ENCODE results near the gene RBM14.

The RBM14 gene, protein sequence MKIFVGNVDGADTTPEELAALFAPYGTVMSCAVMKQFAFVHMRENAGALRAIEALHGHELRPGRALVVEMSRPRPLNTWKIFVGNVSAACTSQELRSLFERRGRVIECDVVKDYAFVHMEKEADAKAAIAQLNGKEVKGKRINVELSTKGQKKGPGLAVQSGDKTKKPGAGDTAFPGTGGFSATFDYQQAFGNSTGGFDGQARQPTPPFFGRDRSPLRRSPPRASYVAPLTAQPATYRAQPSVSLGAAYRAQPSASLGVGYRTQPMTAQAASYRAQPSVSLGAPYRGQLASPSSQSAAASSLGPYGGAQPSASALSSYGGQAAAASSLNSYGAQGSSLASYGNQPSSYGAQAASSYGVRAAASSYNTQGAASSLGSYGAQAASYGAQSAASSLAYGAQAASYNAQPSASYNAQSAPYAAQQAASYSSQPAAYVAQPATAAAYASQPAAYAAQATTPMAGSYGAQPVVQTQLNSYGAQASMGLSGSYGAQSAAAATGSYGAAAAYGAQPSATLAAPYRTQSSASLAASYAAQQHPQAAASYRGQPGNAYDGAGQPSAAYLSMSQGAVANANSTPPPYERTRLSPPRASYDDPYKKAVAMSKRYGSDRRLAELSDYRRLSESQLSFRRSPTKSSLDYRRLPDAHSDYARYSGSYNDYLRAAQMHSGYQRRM

DNA sequence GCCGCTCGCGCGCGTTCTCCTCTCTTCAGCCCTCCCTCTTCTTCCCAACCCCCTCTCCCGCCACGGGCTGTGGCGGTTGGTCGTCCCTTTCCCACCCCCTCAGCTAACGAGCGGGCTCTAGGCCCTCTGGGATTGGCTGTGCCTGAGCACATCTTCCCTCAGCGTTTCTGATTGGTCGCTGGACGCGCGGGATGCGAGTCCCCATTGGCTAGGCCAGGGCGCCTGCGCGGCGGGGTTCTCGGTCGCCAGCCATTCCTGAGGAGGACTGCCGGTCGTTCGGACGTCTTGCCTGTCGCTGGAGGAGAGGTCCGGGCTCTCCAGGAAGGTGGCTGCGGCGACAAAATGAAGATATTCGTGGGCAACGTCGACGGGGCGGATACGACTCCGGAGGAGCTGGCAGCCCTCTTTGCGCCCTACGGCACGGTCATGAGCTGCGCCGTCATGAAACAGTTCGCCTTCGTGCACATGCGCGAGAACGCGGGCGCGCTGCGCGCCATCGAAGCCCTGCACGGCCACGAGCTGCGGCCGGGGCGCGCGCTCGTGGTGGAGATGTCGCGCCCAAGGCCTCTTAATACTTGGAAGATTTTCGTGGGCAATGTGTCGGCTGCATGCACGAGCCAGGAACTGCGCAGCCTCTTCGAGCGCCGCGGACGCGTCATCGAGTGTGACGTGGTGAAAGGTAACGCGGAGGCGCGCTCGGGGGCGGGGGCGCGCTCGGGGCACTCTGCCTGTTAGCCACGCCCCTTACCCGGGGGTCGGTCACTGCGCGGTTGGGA, at the start of gene RBM14:
RBM14 (plus strand) TSS at position 252 of the 776 bp plus-strand sequence; CDS start at position 343, 91 bp downstream.
- TF ChIP-seq, protein P1, sequence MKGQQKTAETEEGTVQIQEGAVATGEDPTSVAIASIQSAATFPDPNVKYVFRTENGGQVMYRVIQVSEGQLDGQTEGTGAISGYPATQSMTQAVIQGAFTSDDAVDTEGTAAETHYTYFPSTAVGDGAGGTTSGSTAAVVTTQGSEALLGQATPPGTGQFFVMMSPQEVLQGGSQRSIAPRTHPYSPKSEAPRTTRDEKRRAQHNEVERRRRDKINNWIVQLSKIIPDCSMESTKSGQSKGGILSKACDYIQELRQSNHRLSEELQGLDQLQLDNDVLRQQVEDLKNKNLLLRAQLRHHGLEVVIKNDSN (IDR thresholded peaks at IDR 0.05) = 0 out of 2 replicates have a peak, but pooled peaks have one; percentile 13
- TF ChIP-seq, protein P2, sequence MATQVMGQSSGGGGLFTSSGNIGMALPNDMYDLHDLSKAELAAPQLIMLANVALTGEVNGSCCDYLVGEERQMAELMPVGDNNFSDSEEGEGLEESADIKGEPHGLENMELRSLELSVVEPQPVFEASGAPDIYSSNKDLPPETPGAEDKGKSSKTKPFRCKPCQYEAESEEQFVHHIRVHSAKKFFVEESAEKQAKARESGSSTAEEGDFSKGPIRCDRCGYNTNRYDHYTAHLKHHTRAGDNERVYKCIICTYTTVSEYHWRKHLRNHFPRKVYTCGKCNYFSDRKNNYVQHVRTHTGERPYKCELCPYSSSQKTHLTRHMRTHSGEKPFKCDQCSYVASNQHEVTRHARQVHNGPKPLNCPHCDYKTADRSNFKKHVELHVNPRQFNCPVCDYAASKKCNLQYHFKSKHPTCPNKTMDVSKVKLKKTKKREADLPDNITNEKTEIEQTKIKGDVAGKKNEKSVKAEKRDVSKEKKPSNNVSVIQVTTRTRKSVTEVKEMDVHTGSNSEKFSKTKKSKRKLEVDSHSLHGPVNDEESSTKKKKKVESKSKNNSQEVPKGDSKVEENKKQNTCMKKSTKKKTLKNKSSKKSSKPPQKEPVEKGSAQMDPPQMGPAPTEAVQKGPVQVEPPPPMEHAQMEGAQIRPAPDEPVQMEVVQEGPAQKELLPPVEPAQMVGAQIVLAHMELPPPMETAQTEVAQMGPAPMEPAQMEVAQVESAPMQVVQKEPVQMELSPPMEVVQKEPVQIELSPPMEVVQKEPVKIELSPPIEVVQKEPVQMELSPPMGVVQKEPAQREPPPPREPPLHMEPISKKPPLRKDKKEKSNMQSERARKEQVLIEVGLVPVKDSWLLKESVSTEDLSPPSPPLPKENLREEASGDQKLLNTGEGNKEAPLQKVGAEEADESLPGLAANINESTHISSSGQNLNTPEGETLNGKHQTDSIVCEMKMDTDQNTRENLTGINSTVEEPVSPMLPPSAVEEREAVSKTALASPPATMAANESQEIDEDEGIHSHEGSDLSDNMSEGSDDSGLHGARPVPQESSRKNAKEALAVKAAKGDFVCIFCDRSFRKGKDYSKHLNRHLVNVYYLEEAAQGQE (IDR thresholded peaks at IDR 0.05; ENCODE audit: low read depth) = no peak
- TF ChIP-seq CREB1 (IDR thresholded peaks at IDR 0.05; ENCODE audit: low read depth) (peak; percentile 66), TEAD4 (IDR thresholded peaks at IDR 0.05) (no peak; the same call in 1 of the 2 replicates), NFIC (IDR thresholded peaks at IDR 0.05) (no peak; the same call in 1 of the 2 replicates), EGR1 (IDR thresholded peaks at IDR 0.05) (no peak), YY1 (IDR thresholded peaks at IDR 0.05; ENCODE audit: low read depth) (peak; percentile 85), TAF1 (IDR thresholded peaks at IDR 0.05; ENCODE audit: low read depth) (peak; percentile 97)
- TF ChIP-seq, protein P3, sequence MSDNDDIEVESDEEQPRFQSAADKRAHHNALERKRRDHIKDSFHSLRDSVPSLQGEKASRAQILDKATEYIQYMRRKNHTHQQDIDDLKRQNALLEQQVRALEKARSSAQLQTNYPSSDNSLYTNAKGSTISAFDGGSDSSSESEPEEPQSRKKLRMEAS (IDR thresholded peaks at IDR 0.05) = peak; percentile 82

DNA sequence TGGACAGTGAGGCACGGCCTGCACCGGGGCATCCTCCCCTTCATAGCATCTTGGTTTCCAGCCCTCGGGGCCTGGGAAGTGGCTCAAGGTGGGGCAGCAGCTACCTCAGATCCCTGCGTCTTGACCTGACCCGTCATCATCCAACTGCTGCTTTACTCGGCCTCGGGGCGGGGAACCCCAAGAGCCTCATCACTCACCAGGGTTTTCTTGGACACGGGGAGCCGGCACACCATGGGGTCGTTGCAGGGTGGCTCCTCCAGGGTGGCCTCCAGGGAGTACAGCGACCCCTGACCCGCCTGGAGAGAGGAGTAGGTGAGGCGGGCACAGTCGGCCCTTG, 48.7 kb upstream of the RBM14 start:
- TF ChIP-seq CREB1 (IDR thresholded peaks at IDR 0.05; ENCODE audit: low read depth) (no peak), TCF12 (IDR thresholded peaks at IDR 0.05; ENCODE audit: low read depth) (no peak), FOXM1 (IDR thresholded peaks at IDR 0.05; ENCODE audit: borderline replicate concordance, low read depth) (no peak), EGR1 (IDR thresholded peaks at IDR 0.05) (no peak), TAF1 (IDR thresholded peaks at IDR 0.05; ENCODE audit: low read depth) (no peak), YY1 (IDR thresholded peaks at IDR 0.05; ENCODE audit: low read depth) (no peak), RAD21 (IDR thresholded peaks at IDR 0.05; ENCODE audit: low read depth) (no peak), TEAD4 (IDR thresholded peaks at IDR 0.05) (no peak)
- TF ChIP-seq, protein P3 (IDR thresholded peaks at IDR 0.05) = no peak
- TF ChIP-seq, protein P2 (IDR thresholded peaks at IDR 0.05; ENCODE audit: low read depth) = no peak

DNA sequence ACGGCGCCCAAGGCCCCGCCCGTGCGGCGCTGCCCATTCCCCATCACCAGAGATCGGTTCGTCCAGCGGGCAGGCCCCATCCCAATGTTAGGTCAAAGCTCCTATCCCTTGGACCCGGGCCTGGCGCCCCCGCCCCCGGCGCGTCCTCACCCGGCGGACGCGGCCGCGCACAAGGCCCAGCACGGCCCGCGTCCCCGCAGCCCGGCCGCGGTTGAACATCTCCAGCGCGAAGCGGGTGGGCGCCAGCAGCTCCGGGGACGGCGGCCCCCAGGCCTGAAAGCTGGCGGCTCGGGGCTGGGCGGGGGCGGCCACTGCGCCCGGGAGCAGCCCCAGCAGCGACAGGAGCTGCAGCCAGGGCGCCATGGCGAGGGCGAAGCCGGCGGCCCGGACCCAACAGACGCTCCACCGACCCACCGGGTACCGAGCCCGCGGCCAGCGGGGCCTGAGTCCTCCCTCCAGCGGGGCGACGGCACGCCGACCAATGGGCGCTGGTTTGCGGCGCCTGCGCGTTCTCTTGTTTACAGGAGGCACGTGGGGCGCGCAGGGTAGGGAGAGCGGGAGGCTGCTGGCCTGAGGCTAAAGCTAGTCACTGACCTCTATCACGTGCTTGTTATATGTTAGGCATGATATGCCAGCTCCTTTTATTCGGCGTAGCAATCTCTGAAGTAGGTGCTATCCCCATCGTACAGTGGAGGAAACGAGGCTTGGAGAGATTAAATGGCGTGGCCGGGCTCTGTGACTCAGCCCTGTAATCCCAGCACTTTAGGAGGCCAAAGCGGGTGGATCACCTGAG, 48.1 kb upstream of the RBM14 start, which contains the start of gene CTSF:
CTSF (minus strand) TSS at position 483 of the 793 bp plus-strand sequence; CDS start at position 363, 120 bp downstream.
- TF ChIP-seq YY1 (IDR thresholded peaks at IDR 0.05; ENCODE audit: low read depth) (no peak), CREB1 (IDR thresholded peaks at IDR 0.05; ENCODE audit: low read depth) (no peak), TAF1 (IDR thresholded peaks at IDR 0.05; ENCODE audit: low read depth) (peak; percentile 30; the same call in 1 of the 2 replicates), ZBTB7A (IDR thresholded peaks at IDR 0.05; ENCODE audit: low read depth) (peak; percentile 50; the same call in 1 of the 2 replicates), FOXM1 (IDR thresholded peaks at IDR 0.05; ENCODE audit: borderline replicate concordance, low read depth) (no peak), EP300 (IDR thresholded peaks at IDR 0.05; ENCODE audit: borderline replicate concordance) (no peak), RAD21 (IDR thresholded peaks at IDR 0.05; ENCODE audit: low read depth) (no peak)
- TF ChIP-seq, protein P1 (IDR thresholded peaks at IDR 0.05) = peak; percentile 91
- TF ChIP-seq, protein P2 (IDR thresholded peaks at IDR 0.05; ENCODE audit: low read depth) = no peak
- TF ChIP-seq, protein P3 (IDR thresholded peaks at IDR 0.05) = peak; percentile 100

Measured in Ishikawa (cell line).